Cardiac fibroblast (primary cell): ENCODE measurements around the gene IL10RA.

Experiments used
- DNase-seq, 2 donors: peaks; one replicate each; pipeline versions ENCODE4 v3.0.0 to v3.0.0-alpha.2; 2010; ENCODE audit warnings: low read depth in 2 of 2
- H3K4me3 ChIP-seq, 2 donors: replicated peaks in 1 of 2; 1 replicate in 1 of 2; 2 replicates in 1 of 2; pipeline ENCODE4 v1.5.1; 2011; ENCODE audit warnings: low read depth in 2 of 2, low read length in 2 of 2, mild to moderate bottlenecking in 2 of 2, moderate library complexity in 1 of 2
- TF ChIP-seq, protein P1 (sequence below): IDR thresholded peaks from one replicate; pipeline ENCODE4 v1.5.1; 2011; ENCODE audit warnings: low read depth, mild to moderate bottlenecking, low read length, inconsistent platforms

IL10RA gene

DNA sequence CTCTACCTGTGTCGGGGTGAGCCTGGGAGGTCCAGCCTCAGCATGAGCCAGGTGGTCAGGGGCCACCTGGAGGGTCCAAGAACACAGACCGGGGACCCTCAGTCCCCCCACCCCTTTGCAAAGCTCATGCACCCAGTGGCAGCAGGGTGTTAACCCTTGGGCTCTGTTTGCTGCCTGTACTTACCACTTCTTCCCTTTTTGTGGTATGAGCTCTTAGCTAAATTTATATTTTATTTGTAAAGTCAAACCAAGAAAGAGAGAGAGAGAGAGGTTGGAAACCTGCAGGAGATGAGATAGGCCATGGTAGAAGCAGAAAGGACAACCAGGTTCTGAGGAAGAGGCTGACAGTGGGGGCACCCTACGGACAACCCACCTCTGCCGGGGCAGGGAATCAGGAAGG is 29.9 kb downstream of the IL10RA start:
- DNase-seq = no peak
- H3K4me3 ChIP-seq = no peak overlapping the region
- TF ChIP-seq, protein P1, sequence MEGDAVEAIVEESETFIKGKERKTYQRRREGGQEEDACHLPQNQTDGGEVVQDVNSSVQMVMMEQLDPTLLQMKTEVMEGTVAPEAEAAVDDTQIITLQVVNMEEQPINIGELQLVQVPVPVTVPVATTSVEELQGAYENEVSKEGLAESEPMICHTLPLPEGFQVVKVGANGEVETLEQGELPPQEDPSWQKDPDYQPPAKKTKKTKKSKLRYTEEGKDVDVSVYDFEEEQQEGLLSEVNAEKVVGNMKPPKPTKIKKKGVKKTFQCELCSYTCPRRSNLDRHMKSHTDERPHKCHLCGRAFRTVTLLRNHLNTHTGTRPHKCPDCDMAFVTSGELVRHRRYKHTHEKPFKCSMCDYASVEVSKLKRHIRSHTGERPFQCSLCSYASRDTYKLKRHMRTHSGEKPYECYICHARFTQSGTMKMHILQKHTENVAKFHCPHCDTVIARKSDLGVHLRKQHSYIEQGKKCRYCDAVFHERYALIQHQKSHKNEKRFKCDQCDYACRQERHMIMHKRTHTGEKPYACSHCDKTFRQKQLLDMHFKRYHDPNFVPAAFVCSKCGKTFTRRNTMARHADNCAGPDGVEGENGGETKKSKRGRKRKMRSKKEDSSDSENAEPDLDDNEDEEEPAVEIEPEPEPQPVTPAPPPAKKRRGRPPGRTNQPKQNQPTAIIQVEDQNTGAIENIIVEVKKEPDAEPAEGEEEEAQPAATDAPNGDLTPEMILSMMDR = no peak

DNA sequence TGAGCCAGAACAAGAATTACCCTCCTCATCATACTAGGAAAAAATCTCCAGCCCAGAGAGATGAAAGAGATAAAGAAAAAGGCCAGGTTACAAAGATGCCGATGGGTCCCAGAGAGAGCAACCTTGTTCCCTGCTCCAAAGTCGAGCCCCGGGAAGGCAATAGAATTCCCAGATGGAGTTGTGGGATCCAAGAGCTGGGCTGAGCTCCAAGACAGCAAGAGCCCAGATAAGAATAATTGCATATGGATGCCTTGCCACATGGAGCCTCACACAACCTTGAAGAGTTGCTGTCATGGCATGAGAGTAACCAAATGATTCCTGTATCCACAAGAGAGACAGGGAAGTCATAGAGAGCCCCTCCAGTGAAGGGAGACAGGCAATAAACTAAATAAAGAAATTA is 30.9 kb downstream of the IL10RA start:
- TF ChIP-seq, protein P1 = no peak
- H3K4me3 ChIP-seq = no peak overlapping the region
- DNase-seq = no peak

DNA sequence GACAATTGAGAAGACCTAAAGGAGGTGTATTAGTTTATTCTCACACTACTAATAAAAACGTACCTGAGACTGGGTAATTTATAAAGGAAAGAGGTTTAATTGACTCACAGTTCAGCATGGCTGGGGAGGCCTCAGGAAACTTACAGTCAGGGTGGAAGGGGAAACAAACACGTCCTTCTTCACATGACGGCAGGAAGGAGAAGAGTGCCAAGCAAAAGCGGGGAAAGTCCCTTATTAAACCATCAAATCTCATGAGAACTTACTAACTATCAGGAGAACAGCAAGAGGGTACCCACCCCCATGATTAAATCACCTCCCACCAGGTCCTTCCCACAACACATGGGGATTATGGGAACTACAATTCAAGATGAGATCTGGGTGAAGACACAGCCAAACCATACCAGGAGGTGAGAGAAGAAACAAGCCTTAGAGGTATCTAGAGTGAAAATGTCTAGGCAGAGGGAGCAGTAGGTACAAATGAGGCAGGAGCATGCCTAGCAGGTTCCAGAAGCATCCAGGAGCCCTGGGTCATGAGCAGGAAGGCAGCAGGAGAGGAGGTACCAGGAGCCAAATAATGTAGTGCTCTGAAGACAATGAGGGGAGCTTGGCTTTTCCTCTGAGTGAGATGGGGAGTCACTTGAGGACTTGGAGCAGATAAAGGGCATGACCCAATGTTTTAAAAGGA is 31.6 kb downstream of the IL10RA start:
- H3K4me3 ChIP-seq = no peak overlapping the region
- DNase-seq = no peak

DNA sequence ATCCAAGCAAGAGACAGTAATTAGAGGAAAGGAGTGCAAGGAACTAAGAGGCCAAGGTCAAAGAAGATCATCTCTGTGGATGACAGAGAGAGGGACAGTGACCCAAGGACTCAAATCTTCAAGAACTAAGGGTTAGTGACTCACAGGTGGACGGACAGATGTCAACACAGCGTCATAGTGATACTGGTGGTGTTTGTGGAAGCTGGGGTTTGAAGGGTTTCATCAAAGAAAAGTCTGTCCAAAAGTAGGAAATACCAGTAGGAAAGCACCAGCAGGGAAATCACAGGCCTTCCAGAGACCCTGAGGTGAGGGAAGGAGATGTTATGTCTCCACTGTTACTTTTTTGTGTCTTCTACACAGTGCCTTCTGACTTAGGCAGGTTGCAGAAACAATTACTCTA is 32.2 kb downstream of the IL10RA start:
- TF ChIP-seq, protein P1 = no peak
- no peak for DNase-seq
- no peak overlapping the region for H3K4me3 ChIP-seq

More for the DNA sequence above, 31.6 kb downstream of the IL10RA start:
- TF ChIP-seq, protein P1 = no peak

DNA sequence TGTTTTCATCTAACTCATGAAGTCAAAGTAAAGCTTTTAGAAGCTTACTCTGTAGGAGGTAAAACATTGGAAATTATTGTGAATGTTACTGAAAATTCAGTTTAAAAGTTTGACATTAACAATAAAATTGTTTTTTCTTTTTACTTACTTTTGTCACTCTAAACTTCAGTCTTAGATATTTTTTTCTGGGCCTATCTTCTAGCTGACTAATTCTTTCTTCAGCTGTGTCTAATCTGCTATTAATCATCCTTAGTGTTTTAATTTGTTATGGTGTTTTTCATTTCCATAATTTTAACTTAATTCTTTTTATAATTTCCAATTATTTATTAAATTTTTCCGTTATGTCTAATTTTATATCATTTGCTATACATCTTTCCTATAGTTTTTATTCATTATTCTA is 35.0 kb downstream of the IL10RA start:
- H3K4me3 ChIP-seq = no peak overlapping the region
- TF ChIP-seq, protein P1 = no peak
- DNase-seq = no peak

DNA sequence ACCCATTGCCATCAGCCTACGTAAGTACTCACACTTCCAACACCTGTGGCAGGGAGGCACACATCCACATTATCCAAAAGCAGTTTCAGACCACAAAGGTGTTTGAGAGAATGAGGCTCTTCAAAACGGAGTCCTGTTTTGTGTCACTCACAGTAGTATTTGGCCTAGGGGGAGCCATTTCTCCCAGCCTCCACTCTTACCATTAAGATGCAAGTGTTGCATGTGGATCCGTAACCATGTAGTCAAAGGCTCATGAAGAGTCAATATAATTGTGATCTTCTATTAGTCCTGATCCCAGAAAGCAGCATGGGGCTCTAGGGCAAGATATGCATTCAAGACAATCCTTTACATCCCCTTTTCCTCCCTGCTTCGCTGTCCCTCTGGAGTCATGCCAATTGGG is 41.5 kb downstream of the IL10RA start:
- DNase-seq = no peak
- no peak overlapping the region for H3K4me3 ChIP-seq
- TF ChIP-seq, protein P1 = no peak

DNA sequence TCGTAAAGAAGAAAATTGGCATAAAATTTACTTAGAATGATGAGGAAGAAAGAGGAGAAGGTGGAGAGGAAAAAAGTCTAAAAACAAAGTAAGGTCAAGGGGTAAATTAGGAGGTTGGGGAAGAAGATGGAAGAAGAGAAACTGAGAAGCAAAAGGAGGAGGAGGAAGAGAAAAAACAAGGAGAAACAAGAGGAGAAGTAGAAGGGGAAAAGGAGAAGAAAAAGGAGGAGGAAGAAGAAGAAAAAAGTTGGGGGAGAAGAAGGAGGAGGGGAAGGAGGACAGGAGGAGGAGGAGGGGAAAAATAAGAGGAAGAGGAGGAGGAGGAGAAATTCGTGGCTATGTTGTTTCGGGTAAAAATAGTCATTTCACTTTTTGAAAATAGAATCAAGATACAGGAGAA is 42.4 kb downstream of the IL10RA start:
- H3K4me3 ChIP-seq = no peak overlapping the region
- TF ChIP-seq, protein P1 = no peak
- no peak for DNase-seq
